ENCODE measurements around the gene FAM78A. TPM values are rescaled to one million over a fixed set of nuclear protein-coding genes. Genes with fewer than 3 reads are reported as not detected.

Gene FAM78A
- total RNA-seq, 2 donors from 2014 or later: 46.2 to 53.3 TPM

DNA sequence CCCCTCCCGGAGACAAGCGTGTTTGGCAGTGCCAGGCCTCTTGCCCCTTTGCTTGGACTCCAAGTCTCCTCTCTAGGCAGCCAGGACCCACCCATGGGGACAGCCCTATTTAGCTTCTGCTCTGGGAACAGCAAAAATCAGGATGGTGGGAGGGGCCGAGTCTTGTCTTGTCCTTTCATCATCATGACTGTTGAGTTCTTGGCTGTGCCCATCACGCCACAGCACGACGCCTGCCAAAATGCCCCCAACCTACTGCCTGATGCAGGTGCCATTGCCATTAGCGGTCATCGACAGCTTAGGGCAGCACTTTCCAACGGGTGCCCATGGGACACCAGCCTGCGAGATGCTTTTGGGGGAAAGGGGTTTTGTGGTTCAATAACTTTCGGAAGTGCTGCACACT lies 32.1 kb upstream of the FAM78A start:
- no peak overlapping the region for H3K27ac Mint-ChIP-seq
- no peak overlapping the region for H3K4me3 Mint-ChIP-seq
- H3K27me3 Mint-ChIP-seq: no peaks in the 10 kb centered on the region
- no peaks in the 10 kb centered on the region for H3K9me3 Mint-ChIP-seq
- no peaks in the 10 kb centered on the region for H3K36me3 Mint-ChIP-seq
- peaks cover 7 to 9% of the 10 kb centered on the region in 2 donors for H3K4me1 Mint-ChIP-seq (ENCODE audit: low read depth in 2 of 2)
- ATAC-seq (no peak), DNase-seq (ENCODE audit: low spot score) (no peak)

DNA sequence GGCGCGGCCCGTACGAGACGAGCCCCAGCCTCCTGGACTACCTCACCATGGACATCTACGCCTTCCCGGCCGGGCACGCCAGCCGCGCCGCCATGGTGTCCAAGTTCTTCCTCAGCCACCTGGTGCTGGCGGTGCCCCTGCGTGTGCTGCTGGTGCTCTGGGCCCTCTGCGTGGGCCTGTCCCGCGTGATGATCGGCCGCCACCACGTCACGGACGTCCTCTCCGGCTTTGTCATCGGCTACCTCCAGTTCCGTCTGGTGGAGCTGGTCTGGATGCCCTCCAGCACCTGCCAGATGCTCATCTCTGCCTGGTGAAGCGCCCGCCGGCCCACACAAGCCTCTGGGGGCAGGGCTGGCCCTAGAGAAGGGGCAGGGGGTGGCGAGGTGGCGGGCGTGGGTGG lies 31.7 kb upstream of the FAM78A start:
- Mint-ChIP-seq H3K4me1 (ENCODE audit: low read depth in 2 of 2) (peaks cover 7 to 9% of the 10 kb centered on the region in 2 donors), H3K36me3 (no peaks in the 10 kb centered on the region), H3K9me3 (no peaks in the 10 kb centered on the region), H3K27ac (no peak overlapping the region), H3K4me3 (no peak overlapping the region), H3K27me3 (no peaks in the 10 kb centered on the region)
- ATAC-seq (no peak), DNase-seq (ENCODE audit: low spot score) (no peak)

DNA sequence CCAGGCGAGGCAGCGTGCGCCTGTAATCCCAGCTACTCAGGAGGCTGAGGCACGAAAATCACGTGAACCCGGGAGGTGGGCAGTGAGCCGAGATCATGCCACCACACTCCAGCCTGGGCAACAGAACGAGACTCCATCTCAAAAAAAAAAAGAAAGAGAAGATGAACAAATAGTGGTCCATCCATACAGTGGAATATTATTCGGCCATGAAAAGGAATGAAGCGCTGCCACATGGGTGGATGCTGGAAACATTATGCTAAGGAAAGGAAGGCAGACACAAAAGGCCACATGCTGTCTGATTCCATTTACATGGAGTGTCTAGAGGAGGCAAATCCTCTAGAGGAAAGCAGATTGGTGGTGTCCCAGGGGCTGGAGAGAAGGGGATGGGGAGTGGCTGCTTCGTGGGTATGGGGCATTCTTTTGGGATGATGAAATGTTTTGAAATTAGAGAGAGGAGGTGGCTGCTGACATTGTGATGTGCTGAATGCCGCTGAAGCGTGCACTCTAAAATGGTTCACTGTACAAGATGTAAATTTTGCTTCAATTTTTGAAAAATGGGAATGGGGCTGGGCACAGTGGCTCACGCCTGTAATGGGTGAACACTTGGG lies 30.2 kb upstream of the FAM78A start:
- DNase-seq (ENCODE audit: low spot score) (no peak), ATAC-seq (no peak)
- Mint-ChIP-seq H3K36me3 (no peaks in the 10 kb centered on the region), H3K9me3 (no peaks in the 10 kb centered on the region), H3K4me3 (no peak overlapping the region), H3K4me1 (ENCODE audit: low read depth in 2 of 2) (peaks cover 5 to 9% of the 10 kb centered on the region in 2 donors), H3K27ac (peak overlapping the region in 1 of 2 donors; percentile 15), H3K27me3 (no peaks in the 10 kb centered on the region)

GRCh38 chr9:131304676-131305355 lies 28.5 kb upstream of the FAM78A start:
- Mint-ChIP-seq H3K27me3 (no peaks in the 10 kb centered on the region), H3K9me3 (no peaks in the 10 kb centered on the region), H3K36me3 (no peaks in the 10 kb centered on the region), H3K4me3 (no peak overlapping the region), H3K4me1 (ENCODE audit: low read depth in 2 of 2) (no peaks in the 10 kb centered on the region), H3K27ac (no peak overlapping the region)
- DNase-seq (ENCODE audit: low spot score): no peak
- ATAC-seq: no peak

- Mint-ChIP-seq H3K4me1 (ENCODE audit: low read depth in 2 of 2) (no peaks in the 10 kb centered on the region), H3K27ac (no peak overlapping the region), H3K27me3 (no peaks in the 10 kb centered on the region), H3K9me3 (no peaks in the 10 kb centered on the region), H3K36me3 (no peaks in the 10 kb centered on the region), H3K4me3 (no peak overlapping the region)
- DNase-seq (ENCODE audit: low spot score) (no peak), ATAC-seq (peak in 1 of 2 donors; percentile 33)
These were observed 27.3 kb upstream of the FAM78A start for GRCh38 chr9:131303381-131304321.

DNA sequence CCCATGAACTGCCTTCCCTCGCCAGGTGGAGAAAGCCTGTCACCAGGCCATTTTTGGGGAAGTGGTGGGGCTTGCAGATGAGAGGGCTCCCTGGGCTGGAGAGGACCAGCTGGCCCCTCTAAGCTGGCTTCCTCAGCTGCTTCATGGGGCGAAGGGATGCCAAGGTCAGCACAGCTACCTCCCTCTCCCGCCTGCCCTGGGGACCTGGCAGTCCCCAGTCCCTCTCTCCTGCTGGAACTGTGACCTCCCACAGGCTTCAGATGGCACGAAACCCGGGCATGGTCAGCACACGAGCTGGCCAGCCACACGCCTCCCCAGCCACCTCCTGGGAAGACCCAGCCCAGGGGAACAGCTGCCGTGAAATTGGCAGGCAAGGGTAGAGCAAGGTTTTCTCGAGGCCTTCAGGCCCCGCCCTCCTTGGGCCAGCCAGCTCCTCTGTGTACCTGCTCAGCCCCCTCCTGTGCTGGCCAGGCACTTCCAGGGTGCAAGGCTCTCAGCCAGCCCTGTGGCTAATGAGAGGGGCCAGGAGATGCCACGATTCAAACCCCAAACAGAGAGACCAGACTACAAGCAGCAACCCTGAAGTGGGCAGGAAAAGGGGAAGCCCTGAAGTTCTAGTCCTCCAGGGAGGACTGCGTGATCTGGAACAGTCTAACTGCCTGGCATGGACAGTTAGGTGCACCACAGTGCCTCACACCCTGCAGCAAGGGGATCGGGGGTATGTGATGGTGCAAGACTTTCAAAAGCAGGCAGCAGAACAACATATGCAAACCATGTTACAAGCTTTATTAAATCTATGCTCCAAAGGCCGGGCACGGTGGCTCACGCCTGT lies 26.1 kb upstream of the FAM78A start:
- H3K27me3 Mint-ChIP-seq: no peaks in the 10 kb centered on the region
- DNase-seq (ENCODE audit: low spot score) (no peak), ATAC-seq (peak in 1 of 2 donors; percentile 40)
- no peaks in the 10 kb centered on the region for H3K4me1 Mint-ChIP-seq (ENCODE audit: low read depth in 2 of 2)
- no peaks in the 10 kb centered on the region for H3K9me3 Mint-ChIP-seq
- H3K36me3 Mint-ChIP-seq: no peaks in the 10 kb centered on the region
- no peak overlapping the region for H3K4me3 Mint-ChIP-seq
- no peak overlapping the region for H3K27ac Mint-ChIP-seq

GRCh38 chr9:131300444-131300843 lies 24.1 kb upstream of the FAM78A start:
- Mint-ChIP-seq H3K4me3 (no peak overlapping the region), H3K4me1 (ENCODE audit: low read depth in 2 of 2) (no peaks in the 10 kb centered on the region), H3K27me3 (no peaks in the 10 kb centered on the region), H3K9me3 (no peaks in the 10 kb centered on the region), H3K36me3 (no peaks in the 10 kb centered on the region), H3K27ac (no peak overlapping the region)
- no peak for DNase-seq (ENCODE audit: low spot score)
- no peak for ATAC-seq

DNA sequence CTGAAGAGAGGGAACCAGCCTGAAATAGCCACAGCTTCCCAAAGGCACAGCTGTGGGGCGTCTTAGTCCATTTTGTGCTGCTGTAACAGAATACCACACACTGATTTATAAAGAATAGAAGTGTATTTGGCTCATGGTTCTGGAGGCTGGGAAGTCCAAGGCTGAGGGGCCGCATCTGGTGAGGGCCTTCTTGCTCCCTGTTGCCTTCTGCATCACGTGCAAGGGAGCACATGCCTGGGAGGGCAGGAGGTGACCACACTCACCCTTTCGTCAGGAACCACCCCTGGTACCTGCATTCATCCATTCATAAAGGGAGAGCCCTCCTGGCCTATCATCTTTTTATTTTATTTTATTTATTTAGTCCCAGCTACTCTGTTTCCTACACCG lies 23.6 kb upstream of the FAM78A start:
- Mint-ChIP-seq H3K4me3 (no peak overlapping the region), H3K4me1 (ENCODE audit: low read depth in 2 of 2) (no peaks in the 10 kb centered on the region), H3K9me3 (no peaks in the 10 kb centered on the region), H3K27me3 (no peaks in the 10 kb centered on the region), H3K27ac (no peak overlapping the region), H3K36me3 (no peaks in the 10 kb centered on the region)
- ATAC-seq (no peak), DNase-seq (ENCODE audit: low spot score) (no peak)

DNA sequence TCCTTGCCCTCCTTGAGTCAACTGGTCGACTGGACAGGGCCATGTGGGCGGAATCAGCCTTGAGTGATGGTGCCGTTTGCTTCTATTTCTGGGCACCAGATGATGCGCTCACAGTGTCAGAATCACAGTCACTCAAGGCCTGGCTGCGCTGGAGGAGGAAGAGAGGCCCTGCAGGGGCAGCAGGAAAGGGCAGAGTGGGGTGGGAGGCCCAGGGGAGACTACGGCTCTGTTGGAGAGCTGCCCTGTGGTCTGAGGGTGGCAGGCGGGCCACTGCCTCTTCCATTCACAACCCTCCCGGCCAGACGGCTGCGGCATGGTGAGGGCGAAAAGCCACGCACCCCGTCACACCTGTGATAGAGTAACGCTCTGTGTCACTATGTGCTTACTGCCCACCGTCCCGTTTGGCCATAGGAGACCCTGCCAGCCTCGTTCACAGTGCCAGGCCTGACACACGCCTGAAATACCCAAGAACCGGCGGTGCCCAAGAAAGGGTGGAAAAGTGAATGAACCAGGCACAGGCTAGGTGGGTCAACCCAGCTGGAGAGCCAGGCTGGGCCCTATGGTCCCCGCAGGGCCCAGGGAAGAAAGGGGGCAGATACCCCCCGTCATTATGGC lies 23.1 kb upstream of the FAM78A start:
- H3K4me3 Mint-ChIP-seq: no peak overlapping the region
- no peaks in the 10 kb centered on the region for H3K27me3 Mint-ChIP-seq
- no peaks in the 10 kb centered on the region for H3K4me1 Mint-ChIP-seq (ENCODE audit: low read depth in 2 of 2)
- no peak overlapping the region for H3K27ac Mint-ChIP-seq
- ATAC-seq (no peak), DNase-seq (ENCODE audit: low spot score) (no peak)
- H3K9me3 Mint-ChIP-seq: no peaks in the 10 kb centered on the region
- no peaks in the 10 kb centered on the region for H3K36me3 Mint-ChIP-seq

DNA sequence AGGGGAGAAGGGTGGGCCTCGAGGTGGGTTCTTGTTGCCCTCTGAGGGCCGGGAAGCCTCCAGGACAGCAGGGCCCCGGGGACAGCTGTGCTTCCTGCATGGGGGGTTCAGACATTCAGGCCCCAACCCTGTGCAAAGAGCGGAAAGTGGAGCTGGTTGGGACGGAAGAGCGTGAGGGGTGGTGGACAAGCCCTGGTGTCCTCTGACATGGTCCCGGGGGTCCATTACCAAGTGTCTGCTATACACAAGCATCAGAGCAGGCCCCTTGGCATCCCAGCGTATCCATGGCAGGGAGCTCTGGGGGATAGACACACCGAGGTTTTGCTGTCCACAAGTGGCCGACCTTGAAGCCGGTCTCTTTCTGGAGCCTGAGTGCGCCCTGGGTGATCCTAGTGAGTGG lies 22.5 kb upstream of the FAM78A start:
- H3K9me3 Mint-ChIP-seq: no peaks in the 10 kb centered on the region
- ATAC-seq: no peak
- DNase-seq (ENCODE audit: low spot score): no peak

DNA sequence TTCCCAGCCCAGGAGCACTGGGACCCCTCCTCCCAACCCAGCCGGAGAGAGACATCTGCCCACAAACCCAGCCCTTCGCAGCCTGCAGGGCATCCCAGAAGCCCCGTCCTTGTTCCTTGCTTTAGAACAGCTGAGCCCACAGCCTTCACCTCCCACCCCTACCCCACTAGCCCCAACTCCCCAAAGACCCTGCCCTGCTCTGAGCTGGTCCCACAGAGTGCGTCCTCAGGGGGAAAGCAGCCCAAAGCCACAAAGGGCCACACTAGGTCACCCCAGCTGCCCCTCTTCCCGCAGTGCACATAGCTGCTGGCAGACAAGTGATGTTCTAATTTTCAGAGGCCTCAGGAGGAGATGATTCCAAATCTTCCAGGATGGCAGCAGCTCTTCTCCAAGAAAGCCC lies 22.0 kb upstream of the FAM78A start:
- DNase-seq (ENCODE audit: low spot score): no peak
- no peak overlapping the region for H3K4me3 Mint-ChIP-seq
- H3K9me3 Mint-ChIP-seq: no peaks in the 10 kb centered on the region
- H3K36me3 Mint-ChIP-seq: no peaks in the 10 kb centered on the region
- no peaks in the 10 kb centered on the region for H3K27me3 Mint-ChIP-seq
- no peaks in the 10 kb centered on the region for H3K4me1 Mint-ChIP-seq (ENCODE audit: low read depth in 2 of 2)
- ATAC-seq: no peak
- H3K27ac Mint-ChIP-seq: no peak overlapping the region

More for the DNA sequence above, 22.5 kb upstream of the FAM78A start:
- Mint-ChIP-seq H3K36me3 (no peaks in the 10 kb centered on the region), H3K27me3 (no peaks in the 10 kb centered on the region), H3K4me3 (no peak overlapping the region), H3K4me1 (ENCODE audit: low read depth in 2 of 2) (no peaks in the 10 kb centered on the region), H3K27ac (no peak overlapping the region)

DNA sequence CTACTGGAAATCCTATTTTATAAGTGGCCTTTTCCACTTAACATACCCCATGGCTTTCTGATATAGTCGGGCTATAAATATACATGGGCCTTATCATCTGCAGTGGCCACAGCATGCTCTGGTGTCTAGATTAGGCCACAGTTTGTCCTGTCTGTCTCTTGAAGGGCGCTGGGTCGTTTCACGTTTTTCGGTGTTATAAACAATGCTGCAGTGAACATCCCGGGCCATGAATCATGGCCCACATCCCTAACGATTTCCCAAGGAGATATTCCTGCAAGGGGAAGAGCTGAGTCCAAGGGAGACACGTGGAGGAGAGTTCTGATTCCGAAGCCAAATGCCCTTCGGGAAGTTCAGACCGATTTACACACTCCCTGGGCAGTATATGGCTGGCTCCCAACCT lies 21.6 kb upstream of the FAM78A start:
- Mint-ChIP-seq H3K36me3 (no peaks in the 10 kb centered on the region), H3K9me3 (no peaks in the 10 kb centered on the region), H3K4me3 (no peak overlapping the region), H3K27me3 (no peaks in the 10 kb centered on the region), H3K27ac (no peak overlapping the region), H3K4me1 (ENCODE audit: low read depth in 2 of 2) (no peaks in the 10 kb centered on the region)
- ATAC-seq (no peak), DNase-seq (ENCODE audit: low spot score) (no peak)

DNA sequence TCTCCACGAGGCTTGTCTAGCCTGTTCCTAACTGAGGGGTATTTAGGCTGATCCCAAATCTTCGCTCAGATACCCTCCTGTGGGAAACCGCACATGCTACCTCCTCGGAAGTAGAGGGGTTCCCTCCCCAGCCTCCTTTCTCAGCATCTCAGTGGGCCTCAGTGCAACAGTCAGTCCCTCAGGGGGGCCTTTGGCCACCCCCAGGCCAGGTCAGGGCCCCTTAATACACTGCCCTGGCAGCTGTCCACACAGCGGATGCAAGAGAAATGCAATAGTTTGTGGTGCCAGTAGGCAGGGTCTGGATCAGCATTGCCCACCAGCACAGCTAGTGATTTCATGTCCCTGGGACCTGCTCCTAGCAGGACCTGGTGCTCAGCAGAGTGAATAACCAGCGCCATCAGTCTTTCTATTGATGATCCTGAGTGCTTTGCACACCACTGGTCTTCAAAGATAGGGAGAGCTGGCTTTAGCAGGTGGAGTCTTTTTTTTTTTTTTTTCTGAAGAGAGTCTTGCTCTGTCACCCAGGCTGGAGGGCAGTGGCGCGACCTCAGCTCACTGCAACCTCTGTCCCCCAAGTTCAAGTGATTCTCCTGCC lies 20.7 kb upstream of the FAM78A start:
- no peak for ATAC-seq
- Mint-ChIP-seq H3K4me3 (no peak overlapping the region), H3K4me1 (ENCODE audit: low read depth in 2 of 2) (peaks cover 0 to 4% of the 10 kb centered on the region in 2 donors), H3K36me3 (no peaks in the 10 kb centered on the region), H3K27ac (no peak overlapping the region), H3K9me3 (no peaks in the 10 kb centered on the region), H3K27me3 (no peaks in the 10 kb centered on the region)
- DNase-seq (ENCODE audit: low spot score): no peak
